Effector memory CD8-positive, alpha-beta T cell (primary cell): ENCODE data around the gene INSIG2.
"Not testable (repeated sequence)": the region's sequence is repeated elsewhere in the genome, so short reads cannot be mapped to it uniquely, and the experiment has no call there.

Experiments used
- ATAC-seq: fragments of 150-1000 bp; cut with Tn5 transposase; replicated peaks from 2 replicates; pipeline ENCODE4 v1.10.0; 2021; ENCODE audit warnings: mild to moderate bottlenecking, moderate library complexity
- DNase-seq, 3 experiments: peaks; one replicate each; pipeline ENCODE4 v3.0.0; 2021
- H3K27ac Mint-ChIP-seq, 2 donors: one replicate each; pipeline ENCODE4 v1.8.0; 2022; ENCODE audit warnings: mild to moderate bottlenecking in 2 of 2, mixed read lengths in 2 of 2, moderate library complexity in 2 of 2
- H3K27me3 Mint-ChIP-seq, 2 donors: one replicate each; pipeline ENCODE4 v1.8.0; 2022; ENCODE audit warnings: mixed read lengths in 2 of 2
- H3K36me3 Mint-ChIP-seq: one replicate; pipeline ENCODE4 v1.8.0; 2022; ENCODE audit warnings: mild to moderate bottlenecking, moderate library complexity, mixed read lengths; ENCODE audit not compliant: insufficient read depth
- H3K4me1 Mint-ChIP-seq, 2 donors: one replicate each; pipeline ENCODE4 v1.8.0; 2022; ENCODE audit warnings: low read depth in 2 of 2, mixed read lengths in 2 of 2
- H3K4me3 Mint-ChIP-seq, 2 donors: one replicate each; pipeline ENCODE4 v1.8.0; 2022; ENCODE audit warnings: mild to moderate bottlenecking in 2 of 2, mixed read lengths in 2 of 2, moderate library complexity in 2 of 2
- H3K9me3 Mint-ChIP-seq, 2 donors: one replicate each; pipeline ENCODE4 v1.8.0; 2022; ENCODE audit warnings: mixed read lengths in 2 of 2

Gene INSIG2

GRCh38 chr2:118065921-118066511 lies 22.3 kb upstream of the INSIG2 start:
- Mint-ChIP-seq H3K9me3 (no peaks in the 10 kb centered on the region), H3K27ac (no peak overlapping the region), H3K4me3 (no peak overlapping the region), H3K27me3 (peaks cover 35 to 43% of the 10 kb centered on the region in 2 donors), H3K36me3 (no peaks in the 10 kb centered on the region), H3K4me1 (peaks cover 0 to 2% of the 10 kb centered on the region in 2 donors)
- ATAC-seq (no peak), DNase-seq (no peak)

- Mint-ChIP-seq H3K27ac (no peak overlapping the region), H3K4me3 (no peak overlapping the region), H3K9me3 (no peaks in the 10 kb centered on the region), H3K4me1 (no peaks in the 10 kb centered on the region), H3K36me3 (no peaks in the 10 kb centered on the region), H3K27me3 (peaks cover 40 to 67% of the 10 kb centered on the region in 2 donors)
- DNase-seq (no peak), ATAC-seq (no peak)
Measured at GRCh38 chr2:118077636-118078247, 10.5 kb upstream of the INSIG2 start.

GRCh38 chr2:118078734-118079133 lies 9.5 kb upstream of the INSIG2 start:
- Mint-ChIP-seq H3K27ac (no peak overlapping the region), H3K9me3 (no peaks in the 10 kb centered on the region), H3K36me3 (no peaks in the 10 kb centered on the region), H3K4me1 (no peaks in the 10 kb centered on the region), H3K27me3 (peaks cover 30 to 61% of the 10 kb centered on the region in 2 donors), H3K4me3 (no peak overlapping the region)
- DNase-seq (no peak), ATAC-seq (no peak)

GRCh38 chr2:118084491-118085089 lies 3.7 kb upstream of the INSIG2 start:
- ATAC-seq (no peak), DNase-seq (no peak)
- H3K27me3 Mint-ChIP-seq: peaks cover 6 to 25% of the 10 kb centered on the region in 2 donors
- no peak overlapping the region for H3K4me3 Mint-ChIP-seq
- peaks cover 5% of the 10 kb centered on the region for H3K36me3 Mint-ChIP-seq
- no peak overlapping the region for H3K27ac Mint-ChIP-seq
- H3K4me1 Mint-ChIP-seq: peaks cover 4 to 6% of the 10 kb centered on the region in 2 donors
- no peaks in the 10 kb centered on the region for H3K9me3 Mint-ChIP-seq

- no peak for DNase-seq
- Mint-ChIP-seq H3K4me3 (no peak overlapping the region), H3K9me3 (no peaks in the 10 kb centered on the region), H3K27ac (no peak overlapping the region), H3K36me3 (peaks cover 5% of the 10 kb centered on the region), H3K4me1 (peaks cover 4 to 6% of the 10 kb centered on the region in 2 donors), H3K27me3 (peaks cover 6 to 17% of the 10 kb centered on the region in 2 donors)
- no peak for ATAC-seq
Measured at GRCh38 chr2:118085173-118086023, 2.9 kb upstream of the INSIG2 start.

- ATAC-seq (no peak), DNase-seq (no peak)
- Mint-ChIP-seq H3K36me3 (peaks cover 5% of the 10 kb centered on the region), H3K4me3 (no peak overlapping the region), H3K4me1 (peaks cover 4 to 6% of the 10 kb centered on the region in 2 donors), H3K9me3 (no peaks in the 10 kb centered on the region), H3K27me3 (peaks cover 6 to 10% of the 10 kb centered on the region in 2 donors), H3K27ac (no peak overlapping the region)
Measured at GRCh38 chr2:118086024-118086633, 2.1 kb upstream of the INSIG2 start.

- ATAC-seq (peak; percentile 28), DNase-seq (peak in 2 of 3 experiments; percentile 3 to 14)
- no peaks in the 10 kb centered on the region for H3K27me3 Mint-ChIP-seq
- H3K36me3 Mint-ChIP-seq: peaks cover 5% of the 10 kb centered on the region
- peaks cover 10 to 11% of the 10 kb centered on the region in 2 donors for H3K4me1 Mint-ChIP-seq
- H3K9me3 Mint-ChIP-seq: no peaks in the 10 kb centered on the region
- H3K27ac Mint-ChIP-seq: no peak overlapping the region
- peak overlapping the region; percentile 89 to 90 for H3K4me3 Mint-ChIP-seq
Measured at GRCh38 chr2:118089139-118089800, 999 bp downstream of the INSIG2 start.

- H3K9me3 Mint-ChIP-seq: no peaks in the 10 kb centered on the region
- H3K27ac Mint-ChIP-seq: no peak overlapping the region
- peaks cover 13 to 14% of the 10 kb centered on the region in 2 donors for H3K4me1 Mint-ChIP-seq
- H3K4me3 Mint-ChIP-seq: no peak overlapping the region
- DNase-seq (no peak), ATAC-seq (no peak)
- H3K27me3 Mint-ChIP-seq: no peaks in the 10 kb centered on the region
- peaks cover 5% of the 10 kb centered on the region for H3K36me3 Mint-ChIP-seq
Measured at GRCh38 chr2:118090387-118091139, 2.3 kb downstream of the INSIG2 start.

GRCh38 chr2:118091140-118091478 lies 2.8 kb downstream of the INSIG2 start:
- H3K27me3 Mint-ChIP-seq: no peaks in the 10 kb centered on the region
- peaks cover 16% of the 10 kb centered on the region in 2 donors for H3K4me1 Mint-ChIP-seq
- no peak overlapping the region for H3K27ac Mint-ChIP-seq
- H3K9me3 Mint-ChIP-seq: no peaks in the 10 kb centered on the region
- ATAC-seq (no peak), DNase-seq (no peak)
- H3K4me3 Mint-ChIP-seq: no peak overlapping the region
- H3K36me3 Mint-ChIP-seq: peaks cover 5% of the 10 kb centered on the region

- H3K4me1 Mint-ChIP-seq: peaks cover 16% of the 10 kb centered on the region in 2 donors
- ATAC-seq: no peak
- H3K4me3 Mint-ChIP-seq: no peak overlapping the region
- H3K27ac Mint-ChIP-seq: no peak overlapping the region
- H3K36me3 Mint-ChIP-seq: peaks cover 10% of the 10 kb centered on the region
- no peaks in the 10 kb centered on the region for H3K9me3 Mint-ChIP-seq
- no peak for DNase-seq
- H3K27me3 Mint-ChIP-seq: no peaks in the 10 kb centered on the region
Measured at GRCh38 chr2:118091631-118092030, 3.4 kb downstream of the INSIG2 start.

- not testable (repeated sequence) for H3K4me3 Mint-ChIP-seq, H3K27me3 Mint-ChIP-seq, H3K9me3 Mint-ChIP-seq, DNase-seq, H3K27ac Mint-ChIP-seq, ATAC-seq
- peaks cover 10% of the 10 kb centered on the region for H3K36me3 Mint-ChIP-seq
- peaks cover 13 to 18% of the 10 kb centered on the region in 2 donors for H3K4me1 Mint-ChIP-seq
Measured at GRCh38 chr2:118094102-118094501, 5.8 kb downstream of the INSIG2 start.

GRCh38 chr2:118094503-118094902 lies 6.2 kb downstream of the INSIG2 start:
- Mint-ChIP-seq H3K9me3 (no peaks in the 10 kb centered on the region), H3K4me3 (no peak overlapping the region)

More at GRCh38 chr2:118094503-118094902, 6.2 kb downstream of the INSIG2 start:
- peak; percentile 45 for ATAC-seq
- H3K36me3 Mint-ChIP-seq: peaks cover 11% of the 10 kb centered on the region
- H3K27ac Mint-ChIP-seq: no peak overlapping the region
- no peak for DNase-seq
- H3K27me3 Mint-ChIP-seq: no peaks in the 10 kb centered on the region
- H3K4me1 Mint-ChIP-seq: peaks cover 13 to 18% of the 10 kb centered on the region in 2 donors
